Activated CD8-positive, alpha-beta memory T cell treated with anti-CD3 and anti-CD28 coated beads for 36 hours (primary cell): ENCODE data around the gene ABCC1. TPM values are rescaled to one million over a fixed set of nuclear protein-coding genes. Genes with fewer than 3 reads are reported as not detected.

Experiments
- CTCF ChIA-PET: fragments of 350-600 bp; sonication (Branson Sonifier 250); formaldehyde crosslinking; loops from one replicate; lab custom pipeline; 2021; ENCODE audit warnings: antibody characterized with exemption; lab: Charles Lee
- POLR2A ChIA-PET: fragments of 350-600 bp; sonication (Branson Sonifier 250); formaldehyde crosslinking; loops from one replicate; lab custom pipeline; 2021; ENCODE audit warnings: antibody characterized with exemption; lab: Charles Lee
- total RNA-seq, 2 experiments: library from RNA; stranded (reverse); gene quantifications; one replicate each; pipeline ENCODE4 v1.2.3, GENCODE V29; 2021

The ABCC1 gene
- total RNA-seq, 2 experiments from 2014 or later: 70.6 to 73.5 TPM

- POLR2A ChIA-PET: interaction anchor here (1.7 kb wide), 1 partner anchor 10 kb away, joined by 13 read pairs; no protein-coding TSS in a partner anchor
- CTCF ChIA-PET: interaction anchor here (0.6 to 0.7 kb wide), 2 partner anchors 30 to 86 kb away, joined by 4 read pairs; no protein-coding TSS in a partner anchor
Measured at GRCh38 chr16:15960124-15960971, 10.9 kb downstream of the ABCC1 start.

DNA sequence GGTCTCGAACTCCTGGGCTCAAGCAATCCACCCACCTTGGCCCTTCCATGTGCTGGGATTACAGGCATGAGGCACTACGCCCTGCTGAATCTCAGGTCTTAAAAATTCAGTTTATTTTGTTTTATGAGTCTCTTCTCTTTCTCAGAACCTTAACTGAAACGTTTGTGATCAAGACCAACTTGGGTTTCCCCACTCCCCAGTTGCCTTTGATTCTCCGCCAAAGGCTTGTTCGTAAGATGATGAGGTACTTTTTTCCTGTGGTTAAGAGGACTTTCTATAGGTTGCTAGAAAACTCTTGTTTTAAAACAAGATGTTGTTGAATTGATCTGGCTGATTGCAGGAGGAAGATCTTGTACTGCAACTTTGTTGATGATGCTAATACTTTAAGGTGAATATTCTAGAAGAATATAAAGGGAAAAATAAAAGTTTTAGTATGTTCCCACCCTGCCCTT, 11.7 kb downstream of the ABCC1 start:
- ChIA-PET CTCF (interaction anchor here (0.7 kb wide), 1 partner anchor 29 kb away, joined by 4 read pairs; no protein-coding TSS in a partner anchor), POLR2A (no interaction called here)

DNA sequence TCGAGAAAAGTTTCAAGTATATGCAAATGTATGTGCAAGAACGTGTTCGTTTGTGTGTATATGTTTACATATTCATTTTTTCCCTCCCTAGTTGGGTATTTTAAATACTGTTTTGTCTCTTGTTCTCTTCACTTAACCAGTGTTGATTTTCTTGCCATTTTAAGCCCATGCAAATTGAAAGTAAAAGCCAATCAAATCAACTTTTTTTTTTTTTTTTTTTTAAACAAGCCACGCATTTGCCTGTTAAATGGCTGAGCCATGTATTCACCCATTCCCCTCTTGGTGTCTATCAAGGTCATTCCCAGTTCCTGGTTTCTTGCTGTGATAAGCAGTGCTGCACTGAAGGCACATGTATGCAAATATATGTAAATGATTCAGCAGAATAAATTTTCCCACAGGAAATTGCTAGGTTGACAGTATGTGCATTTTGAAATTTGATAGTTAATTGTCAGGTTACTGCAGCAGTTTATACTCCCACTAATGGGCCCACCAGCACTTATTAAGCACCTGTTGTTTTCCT, 12.2 kb downstream of the ABCC1 start:
- CTCF ChIA-PET: no interaction called here
- POLR2A ChIA-PET: no interaction called here

GRCh38 chr16:15963307-15963910, 14.0 kb downstream of the ABCC1 start:
- POLR2A ChIA-PET: no interaction called here

DNA sequence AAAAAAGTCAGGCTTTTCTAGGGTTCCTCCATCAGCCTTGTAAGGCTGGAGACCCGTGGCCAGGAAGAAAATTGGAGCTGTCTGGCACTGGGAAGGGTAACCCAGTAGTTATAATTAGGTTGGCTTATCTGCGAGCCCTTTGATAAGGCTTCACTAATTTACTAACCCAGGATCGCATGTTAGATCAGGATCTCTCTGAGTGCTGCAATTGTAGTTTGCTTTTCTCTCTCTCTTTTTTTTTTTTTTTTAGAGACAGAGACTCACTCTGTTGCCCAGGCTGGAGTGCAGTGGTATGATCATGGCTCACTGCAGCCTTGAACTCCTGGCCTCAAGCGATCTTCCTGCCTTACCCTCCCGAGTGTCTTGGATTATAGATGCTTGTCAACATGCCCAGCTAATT, 17.0 kb downstream of the ABCC1 start:
- POLR2A ChIA-PET: interaction anchor here (0.7 to 0.9 kb wide), 3 partner anchors 34 to 145 kb away, joined by 3 to 4 read pairs (median 3); no protein-coding TSS in a partner anchor

More at GRCh38 chr16:15963307-15963910, 14.0 kb downstream of the ABCC1 start:
- CTCF ChIA-PET: interaction anchor here (0.7 kb wide), 1 partner anchor 71 kb away, joined by 3 read pairs; no protein-coding TSS in a partner anchor

GRCh38 chr16:15966836-15967546, 17.6 kb downstream of the ABCC1 start:
- POLR2A ChIA-PET: interaction anchor here (0.7 to 0.9 kb wide), 2 partner anchors 33 to 146 kb away, joined by 3 to 4 read pairs; no protein-coding TSS in a partner anchor
- CTCF ChIA-PET: interaction anchor here (0.5 kb wide), 1 partner anchor 61 kb away, joined by 3 read pairs; no protein-coding TSS in a partner anchor

More for the DNA sequence above, 17.0 kb downstream of the ABCC1 start:
- CTCF ChIA-PET: no interaction called here

- ChIA-PET CTCF (no interaction called here), POLR2A (no interaction called here)
Measured at GRCh38 chr16:15967655-15968315, 18.4 kb downstream of the ABCC1 start.

GRCh38 chr16:15970202-15970601, 20.8 kb downstream of the ABCC1 start:
- ChIA-PET CTCF (no interaction called here), POLR2A (no interaction called here)

GRCh38 chr16:15970743-15971439, 21.5 kb downstream of the ABCC1 start:
- CTCF ChIA-PET: no interaction called here
- POLR2A ChIA-PET: no interaction called here

GRCh38 chr16:15971440-15971815, 22.0 kb downstream of the ABCC1 start:
- ChIA-PET CTCF (no interaction called here), POLR2A (no interaction called here)

GRCh38 chr16:15972046-15972868, 22.8 kb downstream of the ABCC1 start:
- CTCF ChIA-PET: interaction anchor here (0.6 to 1.5 kb wide), 2 partner anchors 16 to 25 kb away, joined by 3 read pairs; no protein-coding TSS in a partner anchor
- POLR2A ChIA-PET: no interaction called here

GRCh38 chr16:15973421-15973820, 24.0 kb downstream of the ABCC1 start:
- CTCF ChIA-PET: interaction anchor here (1.5 kb wide), 1 partner anchor 17 kb away, joined by 3 read pairs; no protein-coding TSS in a partner anchor
- POLR2A ChIA-PET: no interaction called here

- POLR2A ChIA-PET: no interaction called here
- CTCF ChIA-PET: no interaction called here
Measured at GRCh38 chr16:15974057-15974456, 24.6 kb downstream of the ABCC1 start.

- ChIA-PET POLR2A (no interaction called here), CTCF (no interaction called here)
Measured at GRCh38 chr16:15975172-15975571, 25.8 kb downstream of the ABCC1 start.

GRCh38 chr16:15976225-15976812, 26.9 kb downstream of the ABCC1 start:
- ChIA-PET CTCF (no interaction called here), POLR2A (no interaction called here)

DNA sequence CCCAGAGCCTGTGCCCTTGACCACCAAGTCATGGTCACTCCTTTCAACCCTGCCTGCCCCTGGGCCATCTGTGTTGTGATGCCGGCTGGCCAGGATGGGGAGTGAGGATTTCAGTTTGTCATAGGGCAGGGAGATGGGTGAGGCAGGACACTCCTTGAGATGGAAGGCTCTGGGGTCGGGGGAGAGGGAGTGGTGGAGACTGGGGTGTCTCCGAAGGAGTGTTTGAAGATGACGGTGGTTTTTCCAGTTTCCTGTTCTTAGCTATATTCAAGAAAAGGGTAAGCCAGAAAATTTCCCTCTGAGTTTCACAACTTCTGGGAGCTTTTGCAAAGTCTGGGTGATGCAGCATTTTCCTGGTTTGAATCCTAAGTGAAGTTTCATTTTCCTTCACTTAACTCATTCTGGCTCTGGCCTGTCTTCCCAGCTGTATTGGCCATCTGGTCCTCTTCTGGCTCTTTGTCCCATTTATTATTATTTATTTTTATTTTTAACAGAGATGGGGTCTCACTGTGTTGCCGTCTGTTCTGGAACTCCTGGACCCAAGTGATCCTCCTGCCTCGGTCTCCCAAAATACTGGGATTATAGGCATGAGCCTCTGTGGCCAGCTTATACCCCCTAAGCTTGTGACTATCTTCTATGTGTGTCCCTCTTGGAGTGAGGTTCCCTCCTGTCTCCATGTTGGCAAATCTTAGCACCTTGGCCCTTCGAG, 27.7 kb downstream of the ABCC1 start:
- CTCF ChIA-PET: interaction anchor here (0.6 kb wide), 1 partner anchor 151 kb away, joined by 4 read pairs; no protein-coding TSS in a partner anchor

More for the DNA sequence above, 27.7 kb downstream of the ABCC1 start:
- POLR2A ChIA-PET: no interaction called here
